ENCODE data around the gene CD28.

CD28 gene

DNA sequence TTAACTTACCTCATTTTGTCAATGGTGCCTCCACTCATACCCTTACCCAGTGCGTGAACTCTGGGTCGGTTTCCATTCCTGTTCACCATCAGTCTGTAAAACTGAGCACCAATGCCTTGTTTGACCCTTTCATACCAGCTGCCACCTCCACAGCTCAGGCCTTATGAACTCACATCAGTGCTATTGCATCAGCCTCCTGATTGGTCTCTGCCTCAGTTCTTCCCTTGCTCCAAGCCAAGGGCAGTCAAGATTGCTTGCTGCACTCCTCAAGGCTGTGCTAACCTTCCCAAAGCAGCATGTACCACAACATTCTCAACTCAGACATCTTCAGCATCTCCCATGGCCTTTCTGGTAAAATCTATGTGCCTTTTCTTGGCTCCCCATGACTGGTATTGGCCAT lies 9.3 kb downstream of the CD28 start:
- no peak overlapping the region for H3K9ac ChIP-seq (ENCODE audit: low read depth, low read length)
- no peaks in the 10 kb centered on the region for H3K36me3 ChIP-seq (ENCODE audit: insufficient read depth, low read length)
- peaks cover 7% of the 10 kb centered on the region for H3K4me1 ChIP-seq (ENCODE audit: insufficient read depth, low read length)
- H3K9me3 ChIP-seq (ENCODE audit: control insufficient read depth, insufficient read depth, low read length) = no peaks in the 10 kb centered on the region

DNA sequence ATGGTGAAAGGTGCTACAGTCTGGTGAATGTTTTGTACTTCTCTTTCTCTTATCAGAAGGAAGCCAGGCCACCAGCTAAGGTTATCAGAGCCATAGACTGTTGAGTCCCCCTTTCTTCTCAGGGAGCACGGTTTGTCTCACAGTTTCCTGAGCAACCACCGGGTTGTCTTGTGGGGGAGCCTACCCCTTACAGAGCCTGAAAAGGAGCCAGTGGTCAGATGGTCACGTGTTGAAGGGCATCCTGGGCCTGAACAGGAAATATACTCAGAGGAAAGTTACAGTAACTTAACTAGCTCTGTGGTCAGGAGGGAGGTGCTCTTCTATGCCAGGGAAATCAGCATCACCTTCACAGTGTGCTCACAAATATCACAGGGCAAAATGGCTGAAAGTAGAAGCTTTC lies 11.6 kb downstream of the CD28 start:
- Histone ChIP-seq H3K36me3 (ENCODE audit: insufficient read depth, low read length) (no peaks in the 10 kb centered on the region), H3K9me3 (ENCODE audit: control insufficient read depth, insufficient read depth, low read length) (no peaks in the 10 kb centered on the region), H3K4me1 (ENCODE audit: insufficient read depth, low read length) (peaks cover 25% of the 10 kb centered on the region), H3K9ac (ENCODE audit: low read depth, low read length) (no peak overlapping the region)

DNA sequence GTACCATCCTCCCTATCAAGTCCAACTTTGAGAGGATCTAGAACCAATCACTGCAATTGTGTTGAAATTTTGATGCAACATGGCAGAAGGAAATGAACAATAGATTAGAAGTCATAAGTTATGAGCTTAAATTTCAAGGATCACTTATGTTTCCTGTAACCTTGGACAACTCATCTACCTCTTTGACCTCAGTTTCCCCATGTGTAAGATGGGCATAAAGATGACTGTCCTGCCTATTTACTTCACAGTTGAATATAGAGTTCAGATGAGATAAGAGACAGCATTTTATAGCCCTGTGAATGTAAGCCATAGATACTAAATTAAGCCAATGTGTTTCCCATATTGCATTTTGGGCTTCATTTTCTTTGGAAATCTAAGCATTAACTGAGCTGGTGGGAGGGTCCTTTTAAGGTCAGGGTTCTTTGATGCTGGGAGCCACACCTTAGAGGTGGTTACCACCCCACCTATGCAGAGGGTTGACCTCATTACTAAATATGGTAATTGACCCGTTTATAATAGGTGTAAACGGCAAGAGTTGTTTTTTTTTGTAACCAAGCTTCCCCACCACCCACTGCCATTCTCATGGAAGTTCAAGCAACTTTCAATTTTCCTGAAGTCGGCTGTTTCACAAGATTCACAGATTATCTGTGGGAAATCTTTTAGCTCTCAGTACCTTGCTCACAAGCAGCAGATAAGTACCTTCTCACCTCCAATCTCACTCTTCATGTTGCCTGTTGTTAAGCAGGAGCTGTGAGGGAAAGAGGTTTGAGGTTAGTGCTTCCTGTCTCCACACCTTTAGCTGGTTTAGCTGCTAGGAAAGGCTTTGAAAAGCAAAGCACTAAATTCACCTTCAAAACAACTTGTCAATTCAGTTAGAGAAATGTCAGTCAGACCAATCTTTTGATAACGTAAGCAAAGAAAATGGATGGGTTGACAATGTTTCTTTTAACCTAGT lies 13.3 kb downstream of the CD28 start:
- Histone ChIP-seq H3K36me3 (ENCODE audit: insufficient read depth, low read length) (no peaks in the 10 kb centered on the region), H3K9me3 (ENCODE audit: control insufficient read depth, insufficient read depth, low read length) (no peaks in the 10 kb centered on the region), H3K9ac (ENCODE audit: low read depth, low read length) (no peak overlapping the region), H3K4me1 (ENCODE audit: insufficient read depth, low read length) (peaks cover 25% of the 10 kb centered on the region)

DNA sequence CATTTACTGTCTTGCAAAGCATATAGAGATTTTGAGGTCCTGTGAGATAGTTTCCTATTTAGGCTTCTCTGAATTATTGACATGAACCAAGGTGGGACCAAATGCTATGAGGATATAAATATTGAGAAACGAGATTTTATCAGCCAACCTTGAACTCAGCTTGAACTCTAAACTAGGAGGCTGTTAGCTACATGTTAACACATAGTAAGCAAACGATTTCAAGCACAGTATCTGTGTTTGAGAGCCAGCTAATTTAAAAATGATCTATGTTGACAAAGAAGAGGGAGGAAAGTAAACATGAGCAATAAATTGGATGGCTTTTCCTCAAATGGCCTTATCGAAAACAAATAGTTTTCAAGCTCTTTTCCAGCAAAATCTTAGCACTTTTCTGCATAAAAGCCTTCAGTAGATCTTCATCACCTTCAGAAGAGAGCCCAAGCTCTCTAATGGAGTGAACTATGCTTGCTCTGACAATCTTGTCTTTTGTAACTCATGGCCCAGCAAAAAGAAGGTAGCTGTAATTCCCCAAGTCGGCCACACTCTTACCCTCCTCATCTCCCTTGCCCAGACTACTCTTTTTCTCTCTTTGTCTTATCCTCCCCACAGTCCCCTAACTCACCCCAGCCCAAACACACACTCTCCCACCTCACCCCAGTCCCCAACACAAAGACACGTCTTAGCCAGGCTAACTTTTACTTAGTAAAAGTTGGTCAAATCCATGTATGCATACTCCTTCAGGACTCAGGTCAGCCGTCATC lies 14.7 kb downstream of the CD28 start:
- no peaks in the 10 kb centered on the region for H3K36me3 ChIP-seq (ENCODE audit: insufficient read depth, low read length)
- H3K4me1 ChIP-seq (ENCODE audit: insufficient read depth, low read length) = peaks cover 25% of the 10 kb centered on the region
- H3K9ac ChIP-seq (ENCODE audit: low read depth, low read length) = no peak overlapping the region; the same call in 1 of the 2 replicates
- H3K9me3 ChIP-seq (ENCODE audit: control insufficient read depth, insufficient read depth, low read length) = no peaks in the 10 kb centered on the region

DNA sequence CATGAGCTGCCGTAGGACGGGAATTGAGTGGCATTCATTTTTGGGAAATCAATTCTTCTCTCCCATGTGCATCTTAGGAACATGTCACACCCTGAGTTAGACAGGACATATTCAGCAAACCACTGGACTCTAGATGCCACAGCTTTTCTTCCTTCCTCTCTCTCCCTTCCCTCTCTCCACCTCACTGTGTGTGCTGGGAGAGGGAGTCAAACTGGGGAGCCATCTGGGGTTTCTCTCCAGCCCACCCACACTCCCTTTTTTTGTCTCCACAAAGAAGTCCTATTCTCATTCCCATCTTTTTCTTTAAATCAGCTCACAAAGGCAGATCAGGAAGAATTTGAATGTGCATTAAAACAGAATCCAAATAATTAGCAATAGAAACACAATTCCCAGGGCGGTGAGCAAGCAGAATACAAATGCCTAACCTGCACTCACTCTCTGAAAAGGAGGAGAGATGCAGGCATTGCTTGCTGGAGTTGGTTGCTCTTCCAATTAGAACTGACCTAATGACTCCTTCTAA lies 15.4 kb downstream of the CD28 start:
- H3K9me3 ChIP-seq (ENCODE audit: control insufficient read depth, insufficient read depth, low read length) = no peaks in the 10 kb centered on the region
- H3K36me3 ChIP-seq (ENCODE audit: insufficient read depth, low read length) = no peaks in the 10 kb centered on the region
- H3K9ac ChIP-seq (ENCODE audit: low read depth, low read length) = no peak overlapping the region; the same call in 1 of the 2 replicates
- peaks cover 25% of the 10 kb centered on the region for H3K4me1 ChIP-seq (ENCODE audit: insufficient read depth, low read length)

DNA sequence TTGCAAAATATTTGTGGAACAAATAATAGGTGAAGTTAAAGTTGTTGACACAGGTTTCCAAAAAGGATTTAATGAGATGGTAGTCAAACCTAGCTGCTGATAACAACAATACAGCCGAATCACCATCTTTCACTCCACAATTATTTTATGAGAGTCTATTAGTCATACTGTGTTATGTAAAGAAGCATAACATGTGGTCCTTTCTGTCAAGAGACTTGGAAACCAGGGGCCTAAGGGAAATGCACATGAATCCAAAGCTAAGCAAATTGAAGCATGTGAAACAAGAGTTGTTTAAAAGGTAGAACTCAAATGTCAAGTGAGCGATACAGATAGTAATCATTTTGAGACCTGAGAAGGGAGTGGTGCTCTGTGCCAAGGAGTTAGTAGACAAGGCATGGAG lies 16.0 kb downstream of the CD28 start:
- no peaks in the 10 kb centered on the region for H3K36me3 ChIP-seq (ENCODE audit: insufficient read depth, low read length)

DNA sequence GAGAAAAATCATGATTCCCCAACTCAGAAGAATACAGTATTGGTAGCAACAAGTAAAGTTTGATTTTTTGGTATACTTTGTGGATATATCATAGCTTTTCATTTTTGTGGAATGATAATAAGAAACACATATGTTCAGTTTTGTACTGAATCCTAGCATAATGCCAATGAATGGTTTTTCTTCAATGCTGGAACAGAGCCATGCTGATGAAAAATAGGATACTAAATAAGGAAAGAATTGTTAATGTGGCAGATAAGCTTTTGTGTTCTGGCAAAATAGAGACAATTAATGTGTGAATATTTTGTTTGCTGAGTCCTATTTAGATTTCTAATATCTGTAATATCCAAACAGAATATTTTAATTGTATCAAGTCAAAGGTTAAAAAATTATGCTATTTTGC lies 21.9 kb downstream of the CD28 start:
- H3K4me1 ChIP-seq (ENCODE audit: insufficient read depth, low read length) = no peaks in the 10 kb centered on the region
- H3K9me3 ChIP-seq (ENCODE audit: control insufficient read depth, insufficient read depth, low read length) = no peaks in the 10 kb centered on the region
- H3K9ac ChIP-seq (ENCODE audit: low read depth, low read length) = no peak overlapping the region
- no peaks in the 10 kb centered on the region for H3K36me3 ChIP-seq (ENCODE audit: insufficient read depth, low read length)

More for the DNA sequence above, 16.0 kb downstream of the CD28 start:
- Histone ChIP-seq H3K4me1 (ENCODE audit: insufficient read depth, low read length) (peaks cover 25% of the 10 kb centered on the region), H3K9me3 (ENCODE audit: control insufficient read depth, insufficient read depth, low read length) (no peaks in the 10 kb centered on the region), H3K9ac (ENCODE audit: low read depth, low read length) (no peak overlapping the region)

DNA sequence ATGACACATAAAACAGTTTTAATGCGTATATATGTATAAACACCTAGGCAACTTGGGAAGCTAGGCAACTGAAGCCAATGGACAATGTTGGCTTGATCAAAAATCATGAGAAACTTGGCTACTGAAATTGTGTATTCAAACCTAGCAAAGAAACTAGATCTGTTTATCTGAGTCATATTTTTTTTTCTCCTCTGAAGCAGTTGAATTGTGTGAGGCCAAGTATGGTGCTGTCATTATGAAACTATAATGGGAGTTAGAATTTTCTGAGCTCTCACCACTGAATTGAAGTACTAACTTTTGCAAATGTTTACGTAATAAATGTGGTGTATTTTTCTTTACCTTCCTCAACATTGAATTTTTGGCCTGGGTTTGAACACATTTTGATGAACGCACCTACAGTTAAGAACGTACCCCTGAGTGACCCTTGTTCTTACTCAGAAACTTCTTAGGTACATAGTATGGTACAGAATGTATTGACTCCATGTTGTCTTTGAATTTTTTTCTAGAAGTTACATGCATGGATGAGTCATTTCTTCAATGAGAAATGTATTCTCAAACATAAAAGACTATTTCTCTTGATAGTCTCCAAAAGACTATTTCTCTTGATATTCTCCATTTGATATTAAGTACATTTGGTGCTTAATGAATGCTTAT lies 23.8 kb downstream of the CD28 start:
- Histone ChIP-seq H3K9ac (ENCODE audit: low read depth, low read length) (no peak overlapping the region), H3K36me3 (ENCODE audit: insufficient read depth, low read length) (no peaks in the 10 kb centered on the region), H3K4me1 (ENCODE audit: insufficient read depth, low read length) (peaks cover 12% of the 10 kb centered on the region; the same call in 1 of the 2 replicates), H3K9me3 (ENCODE audit: control insufficient read depth, insufficient read depth, low read length) (no peaks in the 10 kb centered on the region)

DNA sequence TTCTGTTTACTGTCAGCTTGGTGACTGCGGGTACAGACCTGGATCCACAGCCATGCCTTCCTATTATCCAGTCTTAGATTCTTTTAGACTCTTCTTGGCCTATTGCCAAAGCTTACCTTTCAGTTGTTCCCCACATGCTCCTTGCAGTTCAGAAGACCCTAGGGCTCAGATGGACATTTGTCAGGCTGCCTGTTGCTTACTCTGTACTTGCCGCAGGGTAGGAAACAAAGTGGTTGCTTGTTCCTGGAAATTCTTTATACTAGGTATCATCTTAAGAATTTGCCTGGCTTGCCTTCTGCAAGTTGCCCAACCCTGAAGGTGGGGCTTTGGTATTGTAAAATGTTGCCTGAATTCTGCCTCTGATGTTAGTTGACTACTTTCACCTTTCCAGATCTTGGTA lies 24.4 kb downstream of the CD28 start:
- Histone ChIP-seq H3K4me1 (ENCODE audit: insufficient read depth, low read length) (peaks cover 12% of the 10 kb centered on the region; the same call in 1 of the 2 replicates), H3K9me3 (ENCODE audit: control insufficient read depth, insufficient read depth, low read length) (no peaks in the 10 kb centered on the region), H3K36me3 (ENCODE audit: insufficient read depth, low read length) (no peaks in the 10 kb centered on the region), H3K9ac (ENCODE audit: low read depth, low read length) (no peak overlapping the region)

DNA sequence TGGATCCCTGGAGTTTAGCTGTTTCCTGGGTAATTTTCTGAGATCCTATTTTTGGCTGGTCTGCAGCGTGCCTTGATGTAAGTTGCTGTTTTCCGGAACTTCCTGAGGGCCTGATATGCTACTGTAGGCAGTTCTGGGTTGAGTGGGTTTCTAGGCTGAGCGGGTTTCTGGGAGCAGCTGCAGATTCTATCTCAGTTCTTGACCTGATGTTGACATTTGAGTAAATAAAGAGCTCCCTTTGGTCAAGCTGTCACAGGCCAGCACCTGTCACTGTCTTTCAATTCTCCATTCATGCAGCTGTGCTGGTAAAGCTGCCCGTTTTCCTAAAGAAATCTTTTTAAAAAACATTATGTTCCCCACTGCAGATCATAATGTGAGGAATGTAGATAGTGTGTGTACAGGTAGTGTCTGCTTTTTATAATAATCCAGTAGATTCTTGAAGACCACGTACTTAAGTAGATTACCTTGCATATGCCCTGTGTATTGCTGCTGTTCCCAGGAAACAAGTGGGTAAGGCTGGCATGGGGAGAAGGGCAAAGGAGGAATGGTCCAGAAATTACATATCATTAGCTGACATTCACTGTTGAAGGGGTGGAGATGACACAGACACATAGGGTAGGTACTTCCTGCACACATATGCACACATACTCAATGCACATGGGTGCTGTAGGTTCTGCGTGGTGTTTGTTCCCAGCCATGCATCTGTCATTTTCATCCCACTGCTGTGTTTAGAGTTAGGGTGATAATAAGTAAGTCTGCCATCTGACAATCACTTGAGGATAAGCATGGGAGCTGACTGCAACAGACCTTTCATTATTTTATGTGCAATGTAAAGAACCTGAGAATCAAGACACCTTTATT lies 25.9 kb downstream of the CD28 start:
- Histone ChIP-seq H3K9ac (ENCODE audit: low read depth, low read length) (no peak overlapping the region), H3K36me3 (ENCODE audit: insufficient read depth, low read length) (no peaks in the 10 kb centered on the region), H3K4me1 (ENCODE audit: insufficient read depth, low read length) (peaks cover 12% of the 10 kb centered on the region; the same call in 1 of the 2 replicates), H3K9me3 (ENCODE audit: control insufficient read depth, insufficient read depth, low read length) (no peaks in the 10 kb centered on the region)

DNA sequence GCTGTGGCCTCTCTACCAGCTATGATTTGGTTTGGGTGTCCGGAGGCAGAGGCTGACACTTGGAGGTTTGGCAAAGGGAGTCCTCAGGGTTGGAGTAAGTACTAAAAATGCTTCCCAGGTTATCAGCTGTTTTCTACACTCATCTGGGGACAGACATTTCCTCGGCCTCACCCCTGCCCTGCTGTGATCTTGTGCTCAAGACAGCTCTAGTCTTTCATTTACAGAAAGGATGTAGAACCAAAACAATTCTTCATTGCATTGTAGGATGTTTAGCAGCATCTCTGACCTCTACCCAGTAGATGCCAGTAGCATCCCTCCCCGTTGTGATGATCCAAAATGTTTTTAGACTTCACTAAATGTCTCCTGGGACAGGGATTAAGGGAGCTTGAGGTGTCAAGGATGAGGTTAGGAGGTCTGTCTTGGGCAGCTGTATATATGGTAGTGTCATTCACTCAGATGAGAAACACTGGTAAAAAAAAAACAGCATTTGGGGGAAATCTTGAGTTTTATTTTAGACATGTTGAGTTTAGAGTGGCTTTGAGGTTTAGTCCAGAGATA lies 26.6 kb downstream of the CD28 start:
- H3K9me3 ChIP-seq (ENCODE audit: control insufficient read depth, insufficient read depth, low read length) = no peaks in the 10 kb centered on the region
- no peaks in the 10 kb centered on the region for H3K36me3 ChIP-seq (ENCODE audit: insufficient read depth, low read length)
- peaks cover 12% of the 10 kb centered on the region; the same call in 1 of the 2 replicates for H3K4me1 ChIP-seq (ENCODE audit: insufficient read depth, low read length)
- no peak overlapping the region for H3K9ac ChIP-seq (ENCODE audit: low read depth, low read length)

DNA sequence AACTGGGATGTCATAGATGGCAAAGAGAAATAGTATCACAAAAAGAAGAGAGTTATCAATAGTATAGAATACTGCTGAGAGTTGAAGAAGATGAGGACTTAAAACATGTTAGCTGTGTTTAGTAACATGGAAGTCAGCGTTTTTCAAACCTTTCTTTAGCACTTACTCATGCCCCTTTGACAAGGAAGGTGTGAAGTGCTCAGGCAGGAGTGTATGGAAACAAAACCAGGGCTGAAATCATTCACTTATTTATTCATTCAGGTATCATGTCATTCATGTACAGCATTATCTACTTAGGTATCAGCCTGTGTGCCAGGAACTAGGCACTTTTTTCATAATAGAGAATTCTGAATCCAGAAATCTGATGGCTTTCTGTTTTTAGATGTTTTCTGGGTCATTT lies 27.2 kb downstream of the CD28 start:
- no peaks in the 10 kb centered on the region for H3K9me3 ChIP-seq (ENCODE audit: control insufficient read depth, insufficient read depth, low read length)
- no peak overlapping the region for H3K9ac ChIP-seq (ENCODE audit: low read depth, low read length)
- H3K36me3 ChIP-seq (ENCODE audit: insufficient read depth, low read length) = no peaks in the 10 kb centered on the region
- H3K4me1 ChIP-seq (ENCODE audit: insufficient read depth, low read length) = peaks cover 12% of the 10 kb centered on the region; the same call in 1 of the 2 replicates

DNA sequence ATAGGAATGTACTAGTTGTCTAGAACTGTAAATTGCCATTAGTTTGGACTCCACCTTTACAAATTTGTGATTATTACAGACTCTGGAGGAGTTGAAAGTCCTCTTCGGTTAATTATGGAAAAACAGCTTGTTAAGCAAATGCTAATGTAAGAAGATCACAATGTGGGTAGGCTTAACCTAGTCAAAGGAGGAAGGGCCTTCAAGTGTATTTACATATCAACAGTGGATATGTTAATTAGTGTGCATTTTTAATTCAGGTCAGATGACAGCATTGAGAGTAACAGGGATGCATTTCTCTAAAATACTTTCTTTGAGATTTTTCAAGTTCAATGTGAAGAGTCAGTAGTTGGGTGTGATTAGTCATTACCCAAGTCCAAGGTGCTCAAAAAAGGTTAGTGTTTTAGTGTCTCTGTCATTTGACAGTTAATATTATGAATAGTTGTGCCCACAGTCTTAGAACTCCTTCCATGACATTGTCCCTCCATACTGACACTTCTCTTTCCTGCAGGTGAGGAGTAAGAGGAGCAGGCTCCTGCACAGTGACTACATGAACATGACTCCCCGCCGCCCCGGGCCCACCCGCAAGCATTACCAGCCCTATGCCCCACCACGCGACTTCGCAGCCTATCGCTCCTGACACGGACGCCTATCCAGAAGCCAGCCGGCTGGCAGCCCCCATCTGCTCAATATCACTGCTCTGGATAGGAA lies 28.0 kb downstream of the CD28 start:
- Histone ChIP-seq H3K36me3 (ENCODE audit: insufficient read depth, low read length) (no peaks in the 10 kb centered on the region), H3K9ac (ENCODE audit: low read depth, low read length) (no peak overlapping the region), H3K9me3 (ENCODE audit: control insufficient read depth, insufficient read depth, low read length) (no peaks in the 10 kb centered on the region), H3K4me1 (ENCODE audit: insufficient read depth, low read length) (peaks cover 12% of the 10 kb centered on the region; the same call in 1 of the 2 replicates)
